Endodermal cell (in vitro differentiated cells): ENCODE results near the gene CLEC18B. TPM values are rescaled to one million over a fixed set of nuclear protein-coding genes. Genes with fewer than 3 reads are reported as not detected.
"Not testable (repeated sequence)": the region's sequence is repeated elsewhere in the genome, so short reads cannot be mapped to it uniquely, and the experiment has no call there.

Experiments used
- DNase-seq: peaks from one replicate; pipeline ENCODE4 v3.0.0-alpha.2; 2017
- H3K27ac ChIP-seq: 2 replicates; pipeline ENCODE4 v1.5.1; 2013; ENCODE audit warnings: mild to moderate bottlenecking, low read depth, low read length, moderate library complexity
- H3K27me3 ChIP-seq: 2 replicates; pipeline ENCODE4 v1.6.1; 2013; ENCODE audit warnings: mild to moderate bottlenecking, low read length, moderate library complexity; ENCODE audit not compliant: insufficient read depth, control insufficient read depth, poor library complexity, severe bottlenecking
- H3K36me3 ChIP-seq: 2 replicates; pipeline ENCODE4 v1.7.0; 2013; ENCODE audit warnings: mild to moderate bottlenecking, low read length, moderate library complexity; ENCODE audit not compliant: control insufficient read depth, insufficient read depth
- H3K4me1 ChIP-seq: one replicate; pipeline ENCODE4 v1.7.0; 2013; ENCODE audit warnings: low read length; ENCODE audit not compliant: control insufficient read depth, insufficient read depth
- H3K4me3 ChIP-seq: 2 replicates; pipeline ENCODE4 v1.5.1; 2013; ENCODE audit warnings: mild to moderate bottlenecking, low read length, moderate library complexity
- H3K9ac ChIP-seq: 2 replicates; pipeline ENCODE4 v1.6.1; 2013; ENCODE audit warnings: mild to moderate bottlenecking, low read length, moderate library complexity; ENCODE audit not compliant: poor library complexity, severe bottlenecking; ENCODE audit errors: extremely low read depth
- H3K9me3 ChIP-seq: 2 replicates; pipeline ENCODE4 v1.6.1; 2013; ENCODE audit warnings: mild to moderate bottlenecking, low read length, moderate library complexity; ENCODE audit not compliant: control insufficient read depth
- H3K27ac Mint-ChIP-seq: 2 replicates; pipeline ENCODE4 v1.8.0; 2020; ENCODE audit warnings: mixed read lengths
- H3K27me3 Mint-ChIP-seq: 2 replicates; pipeline ENCODE4 v1.8.0; 2021; ENCODE audit warnings: mild to moderate bottlenecking, mixed read lengths; ENCODE audit not compliant: insufficient read depth
- H3K36me3 Mint-ChIP-seq: 2 replicates; pipeline ENCODE4 v1.8.0; 2020; ENCODE audit warnings: low read depth, mixed read lengths
- H3K4me1 Mint-ChIP-seq: 2 replicates; pipeline ENCODE4 v1.8.0; 2020; ENCODE audit warnings: mixed read lengths
- H3K4me3 Mint-ChIP-seq: 2 replicates; pipeline ENCODE4 v1.8.0; 2020; ENCODE audit warnings: mild to moderate bottlenecking, moderate library complexity, mixed read lengths
- H3K9me3 Mint-ChIP-seq: 2 replicates; pipeline ENCODE4 v1.8.0; 2020; ENCODE audit warnings: mild to moderate bottlenecking, mixed read lengths
- CTCF ChIP-seq: fragments of 200-600 bp; sonication (generic); conservative IDR thresholded peaks from 2 replicates; pipeline ENCODE4 v1.5.0; 2021; ENCODE audit warnings: antibody characterized with exemption, mild to moderate bottlenecking
- WGBS, 2 experiments: methylation state at CpG; one replicate each; pipeline versions ENCODE4 v1.1.5 to v1.1.7; 2013; ENCODE audit warnings: missing lambda C conversion rate in 2 of 2, mixed read lengths in 1 of 2; ENCODE audit not compliant: insufficient coverage in 1 of 2, insufficient read length in 1 of 2; 5-methylcytosine and 5-hydroxymethylcytosine counted together
- long read RNA-seq, 4 experiments: library from polyadenylated mRNA in 2 of 4; library from RNA in 1 of 4; library from capped mRNA in 1 of 4; stranded (forward) in 3 of 4; unstranded in 1 of 4; transcript quantifications; one replicate each; pipeline ENCODE4 v2.0.0, GENCODE V29; 2020 to 2021; ENCODE audit warnings: inconsistent platforms in 1 of 4
- polyA plus RNA-seq, 2 experiments: library from polyadenylated mRNA; stranded (reverse); fragments of 50-300 nt; gene quantifications; one replicate each; pipeline ENCODE4 v1.2.3, GENCODE V29; 2013
- total RNA-seq, 2 donors: library from RNA; stranded (reverse); fragmentation: NEBNext Ultra II Directional in 1 of 2; extraction: Animal tissue kit (Norgen Biotek cat#: 25700) in 1 of 2; gene quantifications; 2 replicates in 1 of 2; 3 replicates in 1 of 2; pipeline ENCODE4 v1.2.1, GENCODE V29; 2021

CLEC18B gene
- total RNA-seq = not detected
- 65.1 TPM for polyA plus RNA-seq (2013, experiment 1 of 2)
- polyA plus RNA-seq (2013, experiment 2 of 2) = 73.1 TPM
- long read RNA-seq, experiment 1 = 0 reads
- long read RNA-seq, experiment 2 = 0 reads
- long read RNA-seq, experiment 3 = 0 reads
- long read RNA-seq, experiment 4 = 0 reads

DNA sequence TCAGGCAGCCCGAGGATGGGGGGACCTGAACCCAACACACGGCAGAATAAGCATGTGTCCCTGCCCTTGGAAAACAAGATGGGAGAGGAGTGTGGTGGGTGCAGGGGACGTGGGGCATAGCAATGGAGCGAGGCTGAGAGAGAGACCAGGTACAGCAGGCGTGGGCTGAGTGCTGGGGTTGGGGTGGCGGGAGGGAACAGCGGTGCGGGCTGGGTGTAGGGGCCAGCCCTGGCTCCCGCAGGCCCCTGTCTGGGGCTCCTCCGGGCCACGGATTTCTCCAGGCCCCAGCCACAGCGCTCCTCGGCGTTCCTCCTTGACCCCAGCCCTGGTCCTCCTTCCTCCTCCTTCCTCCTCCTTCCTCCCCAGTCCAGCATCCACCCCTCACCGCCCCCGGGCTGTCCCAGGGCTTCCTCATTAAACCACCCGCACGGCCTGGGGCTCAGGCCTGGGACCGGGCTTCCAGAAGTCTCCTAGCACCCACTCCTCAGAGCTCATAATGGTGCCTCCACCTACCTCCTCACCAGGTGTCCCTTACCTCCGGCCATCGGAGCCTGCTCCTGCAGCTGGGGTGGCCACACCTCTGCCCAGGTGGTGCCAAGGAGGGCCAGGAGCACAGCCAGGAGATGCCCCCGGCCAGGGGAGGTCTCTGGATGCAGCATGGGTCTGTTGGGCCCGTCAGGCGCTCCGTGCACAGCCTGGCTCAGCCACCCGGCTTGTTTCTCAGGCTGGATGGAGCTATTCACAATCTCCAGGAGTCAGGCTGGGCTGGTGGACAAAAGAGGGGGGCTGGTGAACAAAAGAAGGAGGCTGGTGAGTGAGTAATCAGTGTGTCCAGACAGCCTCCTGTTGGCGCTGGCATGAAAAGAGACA, at the start of gene CLEC18B:
Gene CLEC18B (minus strand): TSS at position 867 of the 870 bp plus-strand sequence. CDS start 208 bp downstream, at position 659.
- not testable (repeated sequence) for H3K9me3 Mint-ChIP-seq, H3K36me3 ChIP-seq, H3K4me1 Mint-ChIP-seq, H3K4me1 ChIP-seq, H3K9ac ChIP-seq, H3K9me3 ChIP-seq, H3K4me3 ChIP-seq, H3K4me3 Mint-ChIP-seq, H3K27me3 Mint-ChIP-seq, H3K36me3 Mint-ChIP-seq, DNase-seq, H3K27me3 ChIP-seq, H3K27ac Mint-ChIP-seq
- WGBS, 2 experiments = 94% methylated on average over 3 of the region's 27 CpGs; no CpG with 5 or more reads in 1 of the 2 experiments
- peak within 1 kb of the TSS; percentile 77 for H3K27ac ChIP-seq

GRCh38 chr16:74469946-74470478, 48.7 kb upstream of the CLEC18B start:
- Mint-ChIP-seq H3K4me1 (no peaks in the 10 kb centered on the region), H3K9me3 (no peaks in the 10 kb centered on the region), H3K4me3 (no peak overlapping the region), H3K36me3 (peaks cover 69% of the 10 kb centered on the region), H3K27ac (peak overlapping the region; percentile 24), H3K27me3 (no peaks in the 10 kb centered on the region)
- Histone ChIP-seq H3K4me1 (no peaks in the 10 kb centered on the region), H3K9ac (no peak overlapping the region), H3K9me3 (no peaks in the 10 kb centered on the region), H3K27ac (no peak overlapping the region), H3K27me3 (no peaks in the 10 kb centered on the region), H3K4me3 (no peak overlapping the region), H3K36me3 (peaks cover 82% of the 10 kb centered on the region)
- 92 to 93% methylated on average over 3 to 5 of the region's 6 CpGs for WGBS, 2 experiments
- DNase-seq = no peak
- TF ChIP-seq CTCF = peak; percentile 22

- Mint-ChIP-seq H3K36me3 (peaks cover 69% of the 10 kb centered on the region), H3K27me3 (no peaks in the 10 kb centered on the region), H3K4me3 (no peak overlapping the region), H3K27ac (no peak overlapping the region), H3K9me3 (no peaks in the 10 kb centered on the region), H3K4me1 (no peaks in the 10 kb centered on the region)
- H3K27ac ChIP-seq = no peak overlapping the region
- no peaks in the 10 kb centered on the region for H3K27me3 ChIP-seq
- H3K9me3 ChIP-seq = no peaks in the 10 kb centered on the region
- H3K9ac ChIP-seq = no peak overlapping the region
- no peak for TF ChIP-seq CTCF
- WGBS, 2 experiments = 90 to 96% methylated on average over 4 to 9 of the region's 9 CpGs
- peaks cover 83% of the 10 kb centered on the region for H3K36me3 ChIP-seq
- no peaks in the 10 kb centered on the region for H3K4me1 ChIP-seq
- no peak overlapping the region for H3K4me3 ChIP-seq
- DNase-seq = no peak
Observed at GRCh38 chr16:74468807-74469525, 47.7 kb upstream of the CLEC18B start.
